NK-92 (cell line): ENCODE results near the gene ZNF804B.

Source experiments
- DNase-seq: peaks from one replicate; lab custom pipeline; 2025; ENCODE audit not compliant: unreplicated experiment; lab: John Stamatoyannopoulos, UW

ZNF804B gene

DNA sequence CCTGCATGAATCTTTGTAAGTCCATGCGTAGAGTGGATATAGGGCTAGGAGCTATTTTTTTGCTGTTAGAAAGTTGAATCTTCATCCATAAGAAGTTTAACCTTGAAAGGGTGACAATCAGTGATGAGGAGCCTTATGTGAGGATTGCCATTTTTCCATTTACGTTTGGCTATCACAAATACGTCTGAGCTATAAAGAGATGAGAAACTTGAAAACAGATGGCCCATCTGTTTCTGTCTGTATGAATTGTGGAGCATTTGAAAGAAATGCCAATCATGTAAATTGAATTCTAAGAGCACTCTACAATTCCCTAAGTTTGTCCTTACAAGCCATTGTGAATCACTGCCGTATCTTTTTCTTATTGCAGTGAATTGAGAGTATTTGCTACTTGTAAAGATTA lies 205.9 kb downstream of the ZNF804B start:
- no peak for DNase-seq

DNA sequence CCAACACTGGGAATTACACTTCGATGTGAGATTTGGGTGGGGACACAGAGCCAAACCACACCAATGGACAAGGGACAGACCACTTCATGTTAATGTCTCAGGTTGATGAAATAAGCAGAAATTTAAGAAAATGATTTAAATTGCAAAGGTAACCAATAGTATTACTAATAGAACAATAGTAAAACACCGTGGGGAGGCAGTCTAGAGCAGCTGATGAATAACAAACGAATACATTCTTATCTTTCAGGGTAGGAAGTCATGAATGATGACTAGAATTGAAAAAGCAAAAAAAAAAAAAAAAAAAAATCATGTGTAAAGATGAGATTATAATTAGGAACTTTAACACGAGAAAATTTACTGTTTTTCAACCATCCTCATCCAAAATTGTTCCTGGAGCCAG lies 207.9 kb downstream of the ZNF804B start:
- DNase-seq = no peak

DNA sequence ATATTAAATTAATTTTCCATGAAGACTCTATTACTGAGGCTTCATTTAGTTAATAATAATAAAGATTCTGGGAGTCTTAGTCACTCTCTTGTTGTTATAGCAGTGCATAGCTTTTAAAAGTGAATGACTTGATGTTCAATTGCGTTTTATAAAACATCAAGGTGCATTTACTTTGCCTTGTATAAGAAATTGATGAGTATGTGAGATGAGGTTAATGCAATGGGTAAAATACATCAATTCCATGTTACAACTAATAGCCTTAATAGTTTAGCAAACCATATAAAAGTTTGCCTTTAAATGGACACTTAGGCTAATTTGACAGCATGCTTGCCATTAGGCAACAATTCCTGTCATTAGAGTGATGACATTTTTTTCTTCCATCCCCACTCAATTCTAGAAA lies 209.7 kb downstream of the ZNF804B start:
- DNase-seq = no peak

DNA sequence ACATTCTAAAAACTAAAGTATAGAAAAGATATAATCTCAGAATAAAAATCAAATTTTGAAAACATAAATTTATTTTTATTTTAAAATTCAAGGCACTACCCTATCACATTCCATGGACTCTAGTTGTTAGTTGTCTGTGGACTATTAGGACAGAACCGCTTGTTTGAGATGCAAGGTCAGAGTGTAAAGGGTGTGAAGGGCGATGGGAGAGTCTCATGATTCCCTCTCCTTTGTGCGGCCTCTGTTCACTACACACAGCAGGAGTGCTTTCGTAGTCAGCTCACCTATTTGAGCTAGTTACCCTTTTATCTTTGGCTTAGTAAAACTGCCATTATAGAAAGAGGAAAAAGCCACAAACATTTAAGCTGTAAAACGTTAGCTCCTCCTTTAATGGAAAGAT lies 225.8 kb downstream of the ZNF804B start:
- DNase-seq = no peak

DNA sequence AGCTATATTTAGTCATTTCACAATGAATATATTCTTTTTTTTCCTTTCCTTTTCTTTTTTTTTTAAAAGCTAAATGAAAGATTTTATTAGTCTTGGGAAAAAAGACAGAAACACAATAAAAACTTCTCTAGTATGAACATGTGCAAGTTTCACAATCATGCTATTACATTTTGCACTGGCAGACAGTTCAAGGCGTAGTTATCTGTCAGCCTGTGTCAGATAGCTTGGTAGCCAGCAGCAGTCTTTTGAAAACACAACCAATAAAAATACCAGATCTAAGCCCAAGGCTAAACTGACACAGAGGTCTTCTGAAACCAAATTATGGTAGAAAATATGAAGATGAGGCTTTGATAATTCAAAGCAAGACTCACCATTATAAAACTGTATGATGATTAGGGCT lies 241.8 kb downstream of the ZNF804B start:
- DNase-seq = no peak

DNA sequence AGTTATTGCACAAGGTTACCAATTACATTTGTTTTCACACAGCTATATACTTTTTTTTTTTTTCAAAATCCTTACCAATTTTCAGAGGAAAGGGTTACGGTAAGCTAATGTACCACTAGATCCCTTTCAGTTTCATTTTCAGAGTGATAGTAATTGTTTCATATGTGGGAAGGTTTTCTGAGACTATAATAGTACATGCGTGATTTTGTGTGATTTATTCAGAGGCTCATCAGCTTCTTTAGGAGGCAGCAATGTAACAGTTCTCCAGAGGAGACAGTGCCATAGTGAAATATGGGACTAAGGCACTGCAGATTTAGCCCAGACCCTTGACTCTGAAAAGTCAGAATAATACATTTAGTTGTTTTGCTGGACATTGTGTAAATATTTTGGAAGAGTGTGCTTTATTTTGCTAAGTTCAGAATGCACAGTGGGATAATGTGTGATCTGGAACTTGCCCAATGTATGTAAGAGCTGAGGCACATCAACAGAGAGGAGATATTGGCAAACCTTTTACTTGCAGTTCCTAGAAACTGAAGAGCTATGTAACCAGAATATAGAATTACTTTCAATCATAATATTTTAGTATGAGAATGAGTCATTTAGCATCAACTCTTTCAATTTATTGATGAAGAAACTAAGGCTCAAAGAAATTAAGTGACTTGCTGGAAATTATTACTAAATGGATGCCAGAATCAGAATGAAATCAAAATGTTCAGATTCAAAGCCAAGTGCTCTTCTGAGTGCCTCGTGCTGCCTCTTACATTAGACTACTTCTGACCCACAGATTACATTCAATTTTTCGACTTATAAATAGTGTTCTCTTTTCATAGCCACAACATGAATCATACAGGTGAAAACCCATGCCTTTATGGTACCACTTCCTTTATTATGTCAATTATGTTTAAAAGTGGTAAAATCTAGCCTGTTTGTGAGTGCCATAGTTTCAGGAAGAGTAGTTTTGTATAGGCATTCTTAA lies 243.8 kb downstream of the ZNF804B start:
- no peak for DNase-seq

DNA sequence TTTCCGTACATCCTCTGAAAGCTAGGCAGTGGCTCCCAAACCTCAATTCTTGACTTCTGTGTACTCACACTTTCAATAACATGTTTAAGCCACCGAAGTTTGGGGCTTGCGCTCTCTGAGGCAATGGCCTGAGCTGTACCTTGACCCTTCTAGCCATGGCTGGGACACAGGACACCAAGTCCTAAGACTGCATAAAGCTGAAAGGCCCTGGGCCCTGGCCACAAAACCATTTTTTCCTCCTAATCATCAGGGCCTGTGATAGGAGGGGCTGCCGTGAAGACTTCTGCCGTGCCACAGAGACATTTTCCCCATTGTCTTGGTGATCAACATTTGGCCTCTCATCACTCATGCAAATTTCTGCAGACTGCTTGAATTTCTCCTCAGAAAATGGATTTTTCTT lies 252.5 kb downstream of the ZNF804B start:
- DNase-seq = no peak

DNA sequence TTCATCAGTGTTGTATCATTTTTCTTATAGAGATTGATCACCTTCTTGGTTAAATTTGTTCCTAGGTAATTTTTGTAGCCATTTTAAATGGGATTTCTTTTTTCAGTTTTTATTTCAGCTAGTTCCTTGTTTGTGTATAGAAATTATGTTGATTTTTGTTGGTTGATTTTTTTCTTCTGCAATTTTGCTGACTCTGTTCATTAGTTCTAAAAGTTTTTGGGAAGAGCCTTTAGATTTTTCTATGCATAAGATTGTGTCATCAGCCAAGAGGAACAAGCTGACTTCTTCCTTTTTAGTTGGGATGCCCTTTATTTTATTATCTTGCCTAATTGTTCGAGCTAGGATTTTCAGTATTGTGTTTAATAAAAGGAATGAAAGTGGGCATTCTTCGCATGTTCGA lies 258.2 kb downstream of the ZNF804B start:
- no peak for DNase-seq

DNA sequence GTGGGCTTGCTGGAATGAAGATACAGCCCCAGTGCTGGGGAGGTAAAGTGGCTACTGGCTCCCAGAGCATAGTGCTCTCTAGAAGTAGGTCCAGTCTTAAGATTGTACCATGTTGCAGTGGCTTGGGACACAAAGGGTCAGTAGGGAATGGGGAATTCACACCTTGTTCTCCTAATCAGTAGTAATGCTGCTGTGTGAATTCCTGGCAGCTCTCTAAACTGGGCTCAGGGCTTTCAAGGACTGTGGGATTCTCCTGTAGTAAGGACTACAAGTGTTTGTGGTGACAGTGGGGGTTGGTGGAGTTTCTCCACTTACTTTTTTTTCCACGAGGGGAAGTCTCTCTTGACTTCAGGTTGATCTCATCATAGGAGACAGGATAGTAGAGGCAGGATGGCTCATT lies 262.2 kb downstream of the ZNF804B start:
- DNase-seq = no peak

DNA sequence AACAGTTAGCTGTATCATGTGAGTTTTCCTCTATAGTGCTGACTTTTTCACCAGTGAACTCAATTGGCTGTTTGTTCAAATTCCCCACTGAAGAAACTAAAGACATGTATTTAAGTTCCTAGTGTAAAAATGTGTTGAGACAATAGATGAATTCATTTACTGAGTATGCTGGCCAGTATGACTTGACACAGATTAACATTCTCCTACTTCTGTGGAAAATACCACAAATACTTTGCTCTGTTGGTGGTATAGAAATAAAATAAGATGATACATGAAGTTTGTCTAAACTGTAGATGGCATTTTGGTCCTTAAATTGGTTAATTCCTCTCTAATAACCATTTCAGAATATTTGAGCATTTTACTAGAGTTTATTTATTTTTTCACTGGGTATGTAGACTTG lies 263.7 kb downstream of the ZNF804B start:
- no peak for DNase-seq

DNA sequence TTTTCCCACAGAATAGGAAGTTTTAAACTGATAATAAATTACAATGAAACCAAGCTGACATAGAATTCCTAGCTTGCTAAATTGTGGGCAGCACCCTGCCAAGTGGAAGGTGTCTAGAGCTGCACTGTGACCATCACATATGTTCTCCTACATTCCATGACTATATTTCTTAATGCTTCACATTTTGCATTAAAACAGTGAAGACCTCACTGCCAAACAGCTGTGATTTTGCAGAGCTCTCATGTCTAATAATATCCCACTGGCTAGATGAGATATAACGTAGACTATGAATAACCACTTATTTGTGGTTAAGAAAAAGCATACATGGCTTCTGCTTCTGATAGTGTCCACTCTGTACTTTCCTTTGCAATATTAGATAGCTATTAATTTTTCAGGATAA lies 264.4 kb downstream of the ZNF804B start:
- no peak for DNase-seq

DNA sequence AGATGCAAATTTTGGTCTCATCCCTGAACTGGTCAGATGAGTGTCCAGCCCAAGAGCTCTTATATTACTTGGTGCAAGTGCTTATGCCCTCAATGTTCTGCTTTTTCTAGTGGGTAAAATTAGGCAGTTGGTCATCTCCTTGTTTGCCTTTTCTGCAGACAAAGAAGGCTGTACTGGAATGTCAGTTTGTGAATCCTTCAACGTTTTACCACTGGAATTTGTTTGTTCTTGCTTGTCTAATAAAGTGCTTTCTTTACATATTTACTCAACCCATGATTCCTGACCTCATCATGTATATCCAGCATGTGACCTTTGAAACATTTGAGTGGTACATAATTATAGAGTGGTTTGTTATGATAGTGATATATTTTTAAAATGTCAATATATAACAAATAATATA lies 268.3 kb downstream of the ZNF804B start:
- no peak for DNase-seq

DNA sequence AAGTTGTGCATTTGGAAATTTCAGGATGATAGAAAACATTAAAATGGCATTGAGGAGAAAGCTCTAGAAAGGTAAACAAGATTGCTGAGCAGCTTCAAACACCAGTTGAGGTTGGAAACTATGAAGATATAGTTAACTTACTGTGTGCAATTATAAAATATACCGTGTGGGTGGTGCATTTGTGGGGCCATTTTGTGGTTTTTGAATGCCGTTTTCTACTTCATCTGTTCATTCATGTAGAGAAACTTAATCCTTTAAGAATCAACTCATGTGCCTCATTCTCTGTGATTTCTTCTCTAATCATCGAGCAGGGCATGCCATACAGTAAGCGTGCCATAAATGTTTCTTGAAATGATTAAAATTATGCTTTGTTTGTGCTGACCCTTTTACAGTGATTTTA lies 268.8 kb downstream of the ZNF804B start:
- DNase-seq = no peak

DNA sequence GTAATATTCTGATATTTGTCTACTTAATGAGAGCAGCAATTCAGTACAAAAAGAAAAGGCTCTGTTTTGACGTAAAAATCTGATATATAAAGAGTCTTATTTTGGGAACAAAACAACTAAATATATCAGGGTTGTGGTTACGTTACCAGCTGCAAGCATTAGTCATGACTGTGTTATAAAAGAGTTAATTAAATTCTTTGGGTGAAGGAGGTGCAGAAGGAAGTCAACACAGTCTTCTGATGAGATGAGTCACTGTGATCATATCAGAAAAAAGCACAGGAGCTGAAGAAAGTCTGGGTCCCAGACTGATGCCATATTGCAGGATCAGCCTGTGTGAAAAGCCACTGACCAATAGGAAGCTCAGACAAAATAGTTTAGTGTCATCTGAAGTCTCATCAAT lies 270.4 kb downstream of the ZNF804B start:
- no peak for DNase-seq

DNA sequence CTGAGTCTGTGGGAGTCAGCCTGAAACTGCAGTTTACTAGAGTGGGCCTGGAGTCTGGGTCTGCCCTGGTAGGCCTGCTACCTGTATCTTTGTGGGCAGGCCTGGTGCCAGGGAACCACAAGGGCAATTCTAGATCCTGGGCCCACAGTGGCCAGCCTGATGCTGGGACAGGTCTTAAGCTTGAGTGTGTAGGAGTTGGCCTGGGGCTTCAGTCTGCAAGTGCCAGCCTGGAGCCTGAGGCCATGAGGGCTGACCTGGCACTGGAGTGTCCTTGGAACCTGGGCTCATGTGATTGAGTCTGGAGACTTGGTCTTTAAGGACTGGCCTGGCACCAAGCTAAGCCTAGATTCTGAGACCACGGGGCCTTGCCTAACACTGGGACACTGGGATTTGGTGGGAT lies 281.7 kb downstream of the ZNF804B start:
- no peak for DNase-seq

DNA sequence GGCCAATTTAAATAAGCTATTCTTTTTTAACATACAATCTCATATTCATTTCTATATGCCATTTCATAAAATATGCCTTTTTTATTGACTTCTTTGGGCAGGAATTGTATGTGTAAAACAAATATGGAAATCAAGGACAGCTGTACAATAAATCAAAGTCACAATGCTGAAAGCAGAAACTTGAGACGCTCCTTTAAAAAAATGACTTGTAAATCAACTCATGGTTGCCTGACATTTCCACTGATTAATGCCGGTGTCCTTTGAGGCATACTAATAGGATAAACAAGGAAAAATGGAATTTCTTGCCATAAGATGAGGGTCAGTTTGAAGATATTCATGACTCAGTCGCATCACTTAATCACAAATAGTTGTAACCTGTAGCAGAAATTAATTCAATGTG lies 283.4 kb downstream of the ZNF804B start:
- no peak for DNase-seq

DNA sequence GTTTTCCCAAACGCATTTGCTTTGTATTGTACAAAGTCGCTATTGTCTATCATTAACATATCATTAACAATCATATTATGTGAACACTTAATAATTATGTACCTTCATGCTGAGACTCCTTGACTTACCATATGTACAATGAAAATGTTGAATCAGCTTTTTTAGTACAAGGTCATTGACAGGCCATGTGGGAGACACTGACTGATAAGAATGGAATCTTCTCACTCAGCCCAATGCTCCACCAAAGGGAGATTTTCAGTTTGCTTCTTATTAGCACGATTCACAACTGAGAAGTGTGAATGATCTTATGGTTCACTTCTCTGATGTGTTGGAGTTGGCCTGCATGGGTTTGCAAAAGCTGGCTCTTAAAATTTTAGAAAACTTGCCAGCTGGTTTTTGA lies 289.5 kb downstream of the ZNF804B start:
- no peak for DNase-seq

DNA sequence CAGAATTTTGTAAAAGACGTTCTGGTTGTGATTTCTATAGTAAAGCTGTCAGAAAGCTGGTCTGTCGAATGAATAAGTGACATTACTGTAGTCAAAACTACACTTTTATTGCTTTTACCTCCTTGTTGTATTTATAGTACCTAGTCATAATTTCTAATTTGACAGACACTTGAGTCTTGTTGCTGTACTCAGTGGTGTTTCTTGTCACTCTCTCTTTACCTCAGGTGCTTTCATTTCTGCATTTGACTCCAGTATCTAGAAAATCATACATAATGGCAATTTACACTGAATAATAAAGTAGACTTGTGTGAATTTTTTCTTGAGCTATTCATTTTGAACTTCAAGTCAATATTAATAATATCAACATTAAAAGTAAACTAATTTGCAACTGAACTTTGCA lies 293.6 kb downstream of the ZNF804B start:
- DNase-seq = no peak

DNA sequence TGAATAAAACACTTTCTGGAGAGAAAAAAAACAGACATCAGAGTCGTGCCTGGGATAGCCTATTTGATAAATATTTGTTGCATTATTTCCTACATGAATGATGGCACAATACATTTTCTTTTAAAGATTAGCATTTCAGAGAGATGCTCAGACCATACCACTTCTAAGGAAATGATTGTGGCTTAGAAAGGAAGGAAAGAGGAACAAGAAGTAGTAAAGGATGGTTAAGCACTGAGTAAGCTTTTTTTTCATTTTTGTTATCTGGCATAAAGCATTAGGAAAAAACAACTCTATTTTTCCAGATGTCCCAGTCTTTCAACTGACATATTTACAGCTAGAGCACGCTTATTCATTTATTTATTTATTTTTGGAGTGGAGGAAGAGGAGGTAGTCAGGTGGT lies 294.9 kb downstream of the ZNF804B start:
- DNase-seq = no peak

DNA sequence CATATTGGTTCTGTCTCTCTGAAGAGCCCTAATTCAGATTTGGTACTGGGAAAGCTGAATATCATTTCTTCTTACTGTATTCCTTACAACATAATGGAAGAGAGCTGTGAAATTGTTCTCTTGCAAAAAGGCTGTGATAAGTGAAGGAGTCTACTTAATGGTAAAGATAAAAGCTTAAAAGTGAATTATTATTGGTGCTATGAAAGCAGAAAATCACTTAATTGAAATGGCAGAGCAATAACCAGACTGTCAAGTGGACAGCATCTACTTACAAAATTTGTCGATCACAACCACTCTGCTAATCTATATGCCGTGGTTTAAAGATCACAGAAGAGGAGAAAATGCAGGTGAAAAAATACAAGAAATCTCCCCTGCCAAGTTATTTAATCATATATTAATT lies 300.7 kb downstream of the ZNF804B start:
- no peak for DNase-seq

DNA sequence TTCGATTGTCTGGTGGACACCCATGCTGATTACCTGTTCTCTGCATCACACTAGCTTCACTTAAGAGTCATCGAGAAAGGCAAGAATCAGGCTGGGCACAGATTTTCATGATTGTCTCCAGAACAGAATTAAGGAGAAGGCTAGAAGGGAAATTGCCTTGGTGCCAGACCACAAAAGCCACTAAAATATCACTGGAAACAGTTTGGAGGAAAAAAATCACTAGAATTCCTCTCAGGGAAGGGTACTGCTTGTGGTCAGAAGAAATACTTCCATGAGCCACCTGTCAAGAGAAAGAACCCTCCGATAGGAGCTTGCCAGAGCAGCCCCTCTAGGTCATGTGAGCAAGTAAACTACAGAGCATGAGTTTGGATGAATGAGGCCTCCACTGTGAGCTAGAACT lies 305.3 kb downstream of the ZNF804B start:
- DNase-seq = no peak

DNA sequence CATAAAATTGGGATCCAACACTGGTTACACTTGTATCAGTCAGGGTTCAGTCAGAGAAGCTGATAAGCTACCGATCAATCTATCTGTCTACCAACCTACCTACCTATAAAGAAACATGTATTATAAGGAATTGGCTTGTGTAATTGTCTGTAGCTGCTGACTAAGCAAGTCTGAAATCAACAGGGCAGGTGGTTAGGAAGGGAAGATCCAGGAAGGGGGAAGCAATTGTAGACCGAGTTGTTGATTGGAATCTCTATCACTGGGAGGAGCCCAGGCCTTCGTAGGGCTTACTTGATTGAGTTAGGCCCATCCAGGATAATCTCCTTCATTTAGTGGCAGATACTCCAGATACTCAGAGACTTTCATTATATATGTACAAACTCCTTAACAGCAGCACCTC lies 307.5 kb downstream of the ZNF804B start:
- no peak for DNase-seq

DNA sequence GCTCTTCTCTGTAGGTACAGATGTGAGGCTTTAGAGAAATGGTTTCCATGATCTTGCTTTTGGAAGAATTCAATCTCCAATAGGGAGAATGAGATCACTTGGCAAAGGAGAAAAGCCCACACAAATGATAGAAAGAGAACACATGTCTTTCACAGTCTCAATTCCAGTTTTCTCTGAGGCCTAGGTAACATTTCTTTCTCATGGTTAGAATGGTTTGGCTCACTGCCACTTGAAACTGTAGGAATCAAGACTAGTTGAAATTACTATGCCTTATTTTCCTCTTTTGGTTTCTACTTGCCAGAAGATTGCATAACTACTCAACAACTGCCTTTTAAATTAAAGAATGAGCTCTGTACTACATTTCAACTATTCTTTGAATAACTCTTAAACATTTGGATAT lies 312.6 kb downstream of the ZNF804B start:
- no peak for DNase-seq
